Tibial nerve (tissue), 4 donors: ENCODE results near the gene XPO4.

Source experiments
- EP300 ChIP-seq, 2 donors: sonication (generic); formaldehyde crosslinking; IDR thresholded peaks; one replicate each; pipeline ENCODE4 v1.6.1; 2017; ENCODE audit warnings: antibody characterized with exemption in 2 of 2, mild to moderate bottlenecking in 1 of 2
- POLR2A ChIP-seq, 2 donors: fragments of 450-650 bp; IDR thresholded peaks; one replicate each; pipeline ENCODE4 v1.6.1; 2017; ENCODE audit warnings: antibody characterized with exemption in 2 of 2, mild to moderate bottlenecking in 2 of 2, moderate library complexity in 2 of 2
- TF ChIP-seq, protein P1 (sequence below), 5 experiments: fragments of 200-600 bp in 3 of 5; fragments of 450-650 bp in 2 of 5; sonication (generic) in 3 of 5; IDR thresholded peaks; one replicate each; pipeline ENCODE4 v1.5.1; 2016 to 2019; ENCODE audit warnings: antibody characterized with exemption in 5 of 5, mild to moderate bottlenecking in 3 of 5, moderate library complexity in 2 of 5

DNA sequence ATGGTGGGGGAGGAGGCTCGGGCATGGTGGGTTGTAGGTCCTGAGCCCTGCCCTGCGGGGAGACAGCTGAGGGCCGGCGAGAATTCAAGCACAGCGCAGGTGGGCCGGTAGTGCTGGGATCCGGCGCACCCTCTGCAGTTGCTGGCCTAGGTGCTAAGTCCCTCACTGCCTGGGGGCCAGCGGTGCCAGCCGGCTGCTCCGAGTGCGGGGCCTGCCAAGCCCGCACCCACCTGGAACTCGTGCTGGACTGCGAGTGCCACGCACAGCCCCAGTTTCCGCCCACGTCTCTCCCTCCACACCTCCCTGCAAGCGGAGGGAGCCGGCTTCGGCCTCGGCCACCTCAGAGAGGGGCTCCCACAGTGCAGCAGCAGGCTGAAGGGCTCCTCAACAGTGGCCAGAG lies 162.5 kb downstream of the XPO4 start:
- TF ChIP-seq, protein P1, sequence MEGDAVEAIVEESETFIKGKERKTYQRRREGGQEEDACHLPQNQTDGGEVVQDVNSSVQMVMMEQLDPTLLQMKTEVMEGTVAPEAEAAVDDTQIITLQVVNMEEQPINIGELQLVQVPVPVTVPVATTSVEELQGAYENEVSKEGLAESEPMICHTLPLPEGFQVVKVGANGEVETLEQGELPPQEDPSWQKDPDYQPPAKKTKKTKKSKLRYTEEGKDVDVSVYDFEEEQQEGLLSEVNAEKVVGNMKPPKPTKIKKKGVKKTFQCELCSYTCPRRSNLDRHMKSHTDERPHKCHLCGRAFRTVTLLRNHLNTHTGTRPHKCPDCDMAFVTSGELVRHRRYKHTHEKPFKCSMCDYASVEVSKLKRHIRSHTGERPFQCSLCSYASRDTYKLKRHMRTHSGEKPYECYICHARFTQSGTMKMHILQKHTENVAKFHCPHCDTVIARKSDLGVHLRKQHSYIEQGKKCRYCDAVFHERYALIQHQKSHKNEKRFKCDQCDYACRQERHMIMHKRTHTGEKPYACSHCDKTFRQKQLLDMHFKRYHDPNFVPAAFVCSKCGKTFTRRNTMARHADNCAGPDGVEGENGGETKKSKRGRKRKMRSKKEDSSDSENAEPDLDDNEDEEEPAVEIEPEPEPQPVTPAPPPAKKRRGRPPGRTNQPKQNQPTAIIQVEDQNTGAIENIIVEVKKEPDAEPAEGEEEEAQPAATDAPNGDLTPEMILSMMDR (IDR thresholded peaks at IDR 0.05), result no peak
- TF ChIP-seq POLR2A (IDR thresholded peaks at IDR 0.05) (no peak), EP300 (IDR thresholded peaks at IDR 0.05) (no peak)
